ENCODE data around the gene ERBB4. TPM values are rescaled to one million over a fixed set of nuclear protein-coding genes. Genes with fewer than 3 reads are reported as not detected.

Gene ERBB4
- total and polyA plus RNA-seq, 7 experiments from 2014 or later: not detected

DNA sequence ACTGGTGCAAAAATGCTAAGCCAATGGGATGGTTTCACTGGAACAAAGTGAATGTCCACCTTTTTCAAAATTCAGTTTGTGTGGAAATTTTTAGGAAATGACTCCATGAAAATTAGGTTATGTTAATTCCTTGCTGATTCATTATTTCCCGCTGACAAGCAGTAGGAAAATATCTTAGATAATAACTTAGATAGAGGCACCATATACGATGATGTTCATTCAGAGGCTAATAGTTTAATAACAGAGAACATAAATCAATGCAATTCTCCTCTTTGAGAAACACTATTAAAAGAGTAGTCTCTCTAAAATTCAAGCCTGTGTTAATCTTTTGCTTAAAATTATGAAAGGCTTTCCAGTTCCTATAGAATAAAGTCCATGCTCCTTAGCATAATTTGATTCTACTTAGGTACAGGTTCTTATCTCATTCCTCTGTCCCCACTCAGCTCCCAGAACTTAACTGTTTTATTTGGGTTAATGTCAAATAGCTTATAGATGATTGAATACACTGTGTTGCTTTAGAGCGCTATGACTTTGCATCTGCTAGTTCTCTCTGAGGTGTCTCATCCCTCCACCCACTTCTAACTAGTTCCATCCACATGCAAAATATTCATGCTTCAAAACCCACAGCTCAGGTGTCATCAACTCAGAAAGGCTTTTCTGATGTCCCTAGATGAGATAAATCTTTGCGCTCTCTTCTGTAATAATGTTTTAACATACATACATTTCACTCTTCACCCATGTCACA lies 503.6 kb downstream of the ERBB4 start:
- H3K27me3 ChIP-seq (ENCODE audit: control insufficient read depth in 2 of 2, insufficient read depth in 2 of 2, low read length in 2 of 2): no peaks in the 10 kb centered on the region
- Mint-ChIP-seq H3K27me3 (no peaks in the 10 kb centered on the region), H3K4me1 (no peaks in the 10 kb centered on the region), H3K27ac (no peak overlapping the region), H3K9me3 (peaks cover 0 to 11% (median 0%) of the 10 kb centered on the region in 11 donors), H3K4me3 (no peak overlapping the region), H3K36me3 (no peaks in the 10 kb centered on the region)
- H3K4me1 ChIP-seq (ENCODE audit: control insufficient read depth in 2 of 2, insufficient read depth in 2 of 2, low read length in 2 of 2): no peaks in the 10 kb centered on the region
- no peak for DNase-seq
- H3K36me3 ChIP-seq (ENCODE audit: control insufficient read depth in 2 of 3, insufficient read depth in 3 of 3, low read length in 3 of 3): no peaks in the 10 kb centered on the region
- intact Hi-C loops (cut with micrococcal nuclease): no loop called here
- CTCF ChIA-PET: no interaction called here
- H3K4me3 ChIP-seq (ENCODE audit: low read length): no peak overlapping the region
- no peak overlapping the region for H3K27ac ChIP-seq (ENCODE audit: low read depth, low read length)
- POLR2A ChIA-PET: no interaction called here
- no peaks in the 10 kb centered on the region for H3K9me3 ChIP-seq (ENCODE audit: control insufficient read depth in 2 of 3, low read length in 3 of 3)
- ATAC-seq: no peak

DNA sequence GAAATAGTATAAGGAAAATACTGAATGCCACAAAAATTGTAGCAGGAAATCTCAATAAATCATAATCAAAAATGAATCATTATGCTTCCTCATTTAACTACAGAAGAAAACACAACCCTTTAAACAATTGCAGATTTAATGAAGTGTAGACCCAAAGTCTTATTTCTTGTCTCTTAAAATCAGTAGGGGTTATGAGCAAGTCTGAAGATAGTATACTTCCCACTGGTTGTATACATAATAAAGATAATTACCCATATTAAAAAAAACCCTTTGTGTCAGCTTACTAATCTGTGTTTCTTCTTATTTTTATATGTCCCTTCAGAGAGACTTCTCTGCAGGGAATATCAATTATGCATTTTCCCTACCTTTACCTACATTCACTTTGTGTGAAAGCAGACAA lies 504.7 kb downstream of the ERBB4 start:
- ChIA-PET POLR2A (no interaction called here), CTCF (no interaction called here)
- Mint-ChIP-seq H3K27ac (no peak overlapping the region), H3K4me1 (no peaks in the 10 kb centered on the region), H3K4me3 (no peak overlapping the region), H3K27me3 (no peaks in the 10 kb centered on the region), H3K9me3 (peaks cover 0 to 15% (median 0%) of the 10 kb centered on the region in 11 donors), H3K36me3 (no peaks in the 10 kb centered on the region)
- ATAC-seq: no peak
- H3K27me3 ChIP-seq (ENCODE audit: control insufficient read depth in 2 of 2, insufficient read depth in 2 of 2, low read length in 2 of 2): no peaks in the 10 kb centered on the region
- no peaks in the 10 kb centered on the region for H3K4me1 ChIP-seq (ENCODE audit: control insufficient read depth in 2 of 2, insufficient read depth in 2 of 2, low read length in 2 of 2)
- no peaks in the 10 kb centered on the region for H3K9me3 ChIP-seq (ENCODE audit: control insufficient read depth in 2 of 3, low read length in 3 of 3)
- H3K4me3 ChIP-seq (ENCODE audit: low read length): no peak overlapping the region
- no peak for DNase-seq
- no peak overlapping the region for H3K27ac ChIP-seq (ENCODE audit: low read depth, low read length)
- no peaks in the 10 kb centered on the region for H3K36me3 ChIP-seq (ENCODE audit: control insufficient read depth in 2 of 3, insufficient read depth in 3 of 3, low read length in 3 of 3)
- intact Hi-C loops (cut with micrococcal nuclease): no loop called here

- Mint-ChIP-seq H3K4me3 (no peak overlapping the region), H3K27me3 (no peaks in the 10 kb centered on the region), H3K4me1 (no peaks in the 10 kb centered on the region), H3K27ac (no peak overlapping the region), H3K36me3 (no peaks in the 10 kb centered on the region), H3K9me3 (peaks cover 0 to 15% (median 0%) of the 10 kb centered on the region in 11 donors)
- H3K4me1 ChIP-seq (ENCODE audit: control insufficient read depth in 2 of 2, insufficient read depth in 2 of 2, low read length in 2 of 2): no peaks in the 10 kb centered on the region
- intact Hi-C loops (cut with micrococcal nuclease): no loop called here
- POLR2A ChIA-PET: no interaction called here
- CTCF ChIA-PET: no interaction called here
- H3K9me3 ChIP-seq (ENCODE audit: control insufficient read depth in 2 of 3, low read length in 3 of 3): no peaks in the 10 kb centered on the region
- DNase-seq: no peak
- ATAC-seq: no peak
- H3K4me3 ChIP-seq (ENCODE audit: low read length): no peak overlapping the region
- no peaks in the 10 kb centered on the region for H3K27me3 ChIP-seq (ENCODE audit: control insufficient read depth in 2 of 2, insufficient read depth in 2 of 2, low read length in 2 of 2)
- no peaks in the 10 kb centered on the region for H3K36me3 ChIP-seq (ENCODE audit: control insufficient read depth in 2 of 3, insufficient read depth in 3 of 3, low read length in 3 of 3)
- H3K27ac ChIP-seq (ENCODE audit: low read depth, low read length): no peak overlapping the region
These were observed 505.9 kb downstream of the ERBB4 start for GRCh38 chr2:212032536-212033219.

GRCh38 chr2:212032032-212032431 lies 506.6 kb downstream of the ERBB4 start:
- DNase-seq: no peak
- Mint-ChIP-seq H3K4me3 (no peak overlapping the region), H3K27ac (no peak overlapping the region), H3K36me3 (no peaks in the 10 kb centered on the region), H3K9me3 (peaks cover 0 to 10% (median 0%) of the 10 kb centered on the region in 11 donors), H3K4me1 (no peaks in the 10 kb centered on the region), H3K27me3 (no peaks in the 10 kb centered on the region)
- POLR2A ChIA-PET: no interaction called here
- H3K36me3 ChIP-seq (ENCODE audit: control insufficient read depth in 2 of 3, insufficient read depth in 3 of 3, low read length in 3 of 3): no peaks in the 10 kb centered on the region
- H3K27ac ChIP-seq (ENCODE audit: low read depth, low read length): no peak overlapping the region
- no peak for ATAC-seq
- H3K27me3 ChIP-seq (ENCODE audit: control insufficient read depth in 2 of 2, insufficient read depth in 2 of 2, low read length in 2 of 2): no peaks in the 10 kb centered on the region
- CTCF ChIA-PET: no interaction called here
- H3K9me3 ChIP-seq (ENCODE audit: control insufficient read depth in 2 of 3, low read length in 3 of 3): no peaks in the 10 kb centered on the region
- intact Hi-C loops (cut with micrococcal nuclease): no loop called here
- H3K4me1 ChIP-seq (ENCODE audit: control insufficient read depth in 2 of 2, insufficient read depth in 2 of 2, low read length in 2 of 2): no peaks in the 10 kb centered on the region
- no peak overlapping the region for H3K4me3 ChIP-seq (ENCODE audit: low read length)

GRCh38 chr2:212030709-212031108 lies 507.9 kb downstream of the ERBB4 start:
- no peaks in the 10 kb centered on the region for H3K36me3 ChIP-seq (ENCODE audit: control insufficient read depth in 2 of 3, insufficient read depth in 3 of 3, low read length in 3 of 3)
- no peaks in the 10 kb centered on the region for H3K4me1 ChIP-seq (ENCODE audit: control insufficient read depth in 2 of 2, insufficient read depth in 2 of 2, low read length in 2 of 2)
- ChIA-PET POLR2A (no interaction called here), CTCF (no interaction called here)
- Mint-ChIP-seq H3K36me3 (no peaks in the 10 kb centered on the region), H3K27me3 (no peaks in the 10 kb centered on the region), H3K4me3 (no peak overlapping the region), H3K27ac (no peak overlapping the region), H3K4me1 (no peaks in the 10 kb centered on the region), H3K9me3 (peaks cover 0 to 8% (median 0%) of the 10 kb centered on the region in 11 donors)
- DNase-seq (no peak), ATAC-seq (no peak)
- no peaks in the 10 kb centered on the region for H3K27me3 ChIP-seq (ENCODE audit: control insufficient read depth in 2 of 2, insufficient read depth in 2 of 2, low read length in 2 of 2)
- intact Hi-C loops (cut with micrococcal nuclease): no loop called here
- H3K9me3 ChIP-seq (ENCODE audit: control insufficient read depth in 2 of 3, low read length in 3 of 3): no peaks in the 10 kb centered on the region
- H3K27ac ChIP-seq (ENCODE audit: low read depth, low read length): no peak overlapping the region
- H3K4me3 ChIP-seq (ENCODE audit: low read length): no peak overlapping the region

DNA sequence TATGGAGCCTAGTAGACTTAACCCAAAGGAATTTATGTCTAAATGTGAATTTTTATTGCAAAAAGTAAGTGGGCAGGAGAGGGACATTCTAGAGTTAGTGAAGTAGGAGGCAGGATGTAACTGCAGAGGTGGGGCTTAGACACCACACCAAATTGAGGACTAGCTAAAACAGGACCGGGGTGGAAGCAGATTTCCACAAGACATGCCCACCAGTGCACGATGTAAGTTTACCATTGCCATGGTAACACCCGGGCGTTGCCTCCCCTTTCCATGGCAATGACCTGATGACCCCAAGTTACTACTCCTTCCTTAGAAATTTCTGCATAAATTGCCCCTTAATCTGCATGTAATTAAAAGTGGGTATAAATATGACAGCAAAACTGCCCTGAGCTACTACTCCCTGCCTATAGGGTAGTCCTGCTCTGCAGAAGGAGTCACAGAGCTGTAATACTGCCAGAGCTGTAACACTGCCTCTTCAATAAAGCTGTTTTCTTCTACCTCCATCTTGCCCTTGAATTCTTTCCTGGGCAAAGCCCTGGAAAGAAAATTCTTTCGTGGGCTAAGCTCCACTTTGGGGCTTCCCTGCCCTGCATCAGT lies 509.7 kb downstream of the ERBB4 start:
- no peaks in the 10 kb centered on the region for H3K4me1 ChIP-seq (ENCODE audit: control insufficient read depth in 2 of 2, insufficient read depth in 2 of 2, low read length in 2 of 2)
- Mint-ChIP-seq H3K4me3 (no peak overlapping the region), H3K9me3 (peaks cover 0 to 8% (median 1%) of the 10 kb centered on the region in 11 donors), H3K36me3 (no peaks in the 10 kb centered on the region), H3K4me1 (no peaks in the 10 kb centered on the region), H3K27ac (no peak overlapping the region), H3K27me3 (no peaks in the 10 kb centered on the region)
- H3K36me3 ChIP-seq (ENCODE audit: control insufficient read depth in 2 of 3, insufficient read depth in 3 of 3, low read length in 3 of 3): no peaks in the 10 kb centered on the region
- H3K9me3 ChIP-seq (ENCODE audit: control insufficient read depth in 2 of 3, low read length in 3 of 3): no peaks in the 10 kb centered on the region
- DNase-seq (no peak), ATAC-seq (no peak)
- intact Hi-C loops (cut with micrococcal nuclease): no loop called here
- no peak overlapping the region for H3K4me3 ChIP-seq (ENCODE audit: low read length)
- POLR2A ChIA-PET: no interaction called here
- no peak overlapping the region for H3K27ac ChIP-seq (ENCODE audit: low read depth, low read length)
- no peaks in the 10 kb centered on the region for H3K27me3 ChIP-seq (ENCODE audit: control insufficient read depth in 2 of 2, insufficient read depth in 2 of 2, low read length in 2 of 2)
- CTCF ChIA-PET: no interaction called here
